ENCODE data around the gene CCDC187.
"Not testable (repeated sequence)": the region's sequence is repeated elsewhere in the genome, so short reads cannot be mapped to it uniquely, and the experiment has no call there.

Gene CCDC187

DNA sequence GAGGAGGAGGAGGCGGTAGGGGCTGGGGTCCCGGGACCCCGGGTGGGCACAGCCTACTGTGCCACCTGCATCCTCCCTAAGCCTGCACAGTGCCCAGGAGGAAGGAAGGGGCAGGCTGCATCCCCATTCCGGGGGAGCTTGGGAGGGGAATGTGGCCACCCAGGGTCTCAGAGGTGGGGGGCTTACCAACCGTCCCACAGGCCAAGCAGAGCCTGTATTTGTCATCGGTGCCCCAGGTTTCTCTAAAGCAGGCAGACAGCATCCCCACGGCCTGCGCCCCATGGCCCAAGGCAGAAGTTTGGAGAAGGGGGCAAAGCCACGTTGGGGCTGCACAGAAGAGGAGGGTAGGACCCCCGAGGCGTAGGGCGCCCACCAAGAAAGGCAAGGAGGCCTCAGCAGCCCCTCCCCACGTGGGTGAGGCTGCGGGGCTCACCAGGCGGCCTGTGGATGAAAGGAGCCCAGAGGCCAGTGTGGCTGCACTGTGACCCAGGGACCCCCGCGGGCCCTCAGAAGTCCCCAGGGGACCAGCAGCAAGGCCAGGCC, 22.9 kb upstream of the CCDC187 start:
- no peak for DNase-seq

DNA sequence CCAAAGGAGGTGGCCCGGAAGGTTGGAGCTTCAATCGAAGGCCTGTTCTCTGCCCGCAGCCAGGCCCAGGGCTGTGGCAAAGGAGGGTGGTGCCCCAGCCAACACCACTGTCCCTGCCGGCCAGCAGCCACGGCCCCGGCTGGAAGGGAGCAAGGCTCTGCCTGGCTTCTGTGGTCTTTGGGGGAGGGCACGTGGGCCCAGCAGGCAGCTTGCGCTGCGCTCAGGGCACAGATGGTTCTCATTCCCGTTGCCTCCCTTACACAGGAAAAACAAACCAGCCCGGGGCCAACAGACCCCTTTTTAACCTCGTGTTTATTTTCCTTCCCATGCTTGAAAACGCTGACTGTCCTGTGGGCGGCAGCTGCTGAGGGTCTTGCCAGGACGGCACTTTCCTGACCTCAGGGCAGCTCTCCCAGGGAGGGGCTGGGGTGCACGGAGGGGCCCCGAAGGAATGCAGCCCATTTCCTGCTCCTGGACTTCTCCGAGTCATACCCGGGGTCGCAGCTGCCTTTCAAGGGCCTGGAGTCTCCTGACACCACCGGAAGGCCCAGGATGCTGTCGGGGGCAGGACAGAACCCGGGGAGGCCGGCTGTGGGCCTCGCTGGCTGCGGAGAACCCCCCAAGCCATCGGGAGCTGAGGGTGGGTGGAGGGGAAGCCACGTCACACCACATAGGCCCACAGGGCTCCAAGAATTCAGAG, 22.3 kb upstream of the CCDC187 start:
- no peak for DNase-seq

DNA sequence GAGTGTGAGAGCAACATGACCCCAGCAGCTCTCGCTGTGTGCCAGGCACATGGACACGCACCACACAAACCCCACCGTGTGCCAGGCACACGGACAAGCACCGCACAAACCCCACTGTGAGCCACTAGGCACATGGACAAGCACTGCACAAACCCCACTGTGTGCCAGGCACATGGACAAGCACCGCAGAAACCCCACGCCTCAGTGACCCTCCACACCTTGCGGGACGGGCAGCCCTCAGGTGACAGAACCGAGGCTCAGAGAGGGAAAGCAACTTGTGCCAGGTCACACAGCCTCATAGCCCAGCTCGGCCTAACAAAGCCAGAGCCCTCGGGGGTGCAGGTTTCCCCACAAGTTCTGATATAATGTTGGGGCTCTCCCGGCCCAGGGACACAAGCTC, 21.5 kb upstream of the CCDC187 start:
- no peak for DNase-seq

DNA sequence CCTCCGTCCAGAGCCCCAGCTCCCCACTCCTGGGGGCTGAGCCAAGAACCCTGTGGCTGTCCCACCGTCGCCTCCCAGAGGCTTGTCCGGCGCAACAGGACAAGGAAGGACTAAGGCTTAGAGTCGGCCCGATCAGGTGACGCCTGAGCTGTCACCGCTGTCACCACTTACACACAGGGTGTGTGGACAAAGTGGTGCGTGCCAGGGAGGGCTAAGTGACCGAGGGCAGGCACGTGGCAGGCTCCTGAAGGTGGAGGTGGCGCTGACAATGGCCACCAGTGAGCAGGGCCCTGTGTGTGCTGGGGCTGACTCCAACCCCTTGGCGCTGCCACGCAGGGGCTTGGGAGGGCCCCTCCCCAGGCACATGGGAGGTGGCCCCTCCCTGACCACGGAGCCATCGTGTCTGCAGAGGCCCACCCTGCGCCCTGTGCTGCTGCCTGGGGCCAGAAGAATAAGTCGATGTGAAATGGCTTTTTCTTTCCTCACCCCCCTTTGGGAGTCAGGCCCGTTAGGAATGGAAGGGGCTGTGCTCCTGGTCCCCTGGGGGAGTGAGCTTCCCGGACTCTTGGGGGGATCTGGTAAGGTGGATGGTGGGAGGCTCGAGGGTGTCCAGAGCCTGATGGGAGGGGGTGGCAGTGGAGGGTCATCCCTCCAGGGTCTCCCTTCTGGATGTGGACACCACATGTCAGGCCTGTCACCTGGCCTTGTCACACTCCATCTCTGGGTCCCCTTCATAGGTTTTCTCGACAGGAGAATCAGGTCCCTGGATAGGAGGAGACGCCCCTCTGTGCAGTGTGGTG, 20.8 kb upstream of the CCDC187 start:
- no peak for DNase-seq

DNA sequence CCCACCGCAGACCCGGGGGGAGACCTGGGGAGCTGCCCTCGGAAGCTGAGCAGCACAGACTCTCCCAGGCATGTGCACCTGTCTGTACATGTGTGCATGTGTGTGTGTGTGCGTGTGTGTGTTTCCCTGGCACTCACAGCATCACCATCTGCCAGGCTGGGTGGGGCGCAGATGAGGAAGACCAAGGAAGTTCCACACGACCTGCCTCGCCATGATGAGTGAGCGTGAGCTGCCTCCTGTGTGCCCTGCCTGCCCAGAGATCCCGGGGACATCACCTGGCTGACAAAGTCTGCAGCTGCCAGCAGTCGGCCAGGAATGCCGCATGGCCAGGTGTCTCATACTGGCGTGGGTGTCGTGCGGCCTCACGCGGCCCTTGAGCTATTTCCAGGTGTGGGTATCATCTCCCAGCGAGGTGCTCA, 19.5 kb upstream of the CCDC187 start:
- DNase-seq = no peak

DNA sequence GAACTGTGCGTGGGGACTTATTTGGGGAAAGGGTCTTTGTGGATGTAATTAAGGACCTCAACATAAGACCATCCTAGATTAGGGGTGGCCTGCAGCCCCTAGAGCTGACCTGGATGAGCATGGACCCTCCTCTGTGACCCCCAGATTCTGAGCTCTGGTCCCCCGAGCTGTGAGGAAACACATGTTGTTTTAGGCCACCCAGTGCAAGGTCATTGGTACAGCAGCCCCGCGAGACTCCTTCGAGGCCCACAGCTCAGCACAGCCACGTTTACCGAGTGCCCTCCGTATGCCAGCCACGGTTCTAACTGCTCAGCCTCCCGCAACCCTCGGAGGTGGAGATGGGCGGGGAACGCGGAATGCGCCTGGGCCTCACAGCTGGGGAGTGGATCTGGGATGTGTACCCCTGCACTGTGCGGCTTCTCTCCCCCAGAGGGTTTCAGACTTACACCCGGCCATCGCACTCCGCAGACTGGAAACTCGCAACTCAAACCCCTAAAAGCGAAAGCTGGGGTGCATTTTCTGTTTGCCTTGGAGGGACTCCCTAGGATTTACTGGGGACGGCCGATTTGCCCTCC, 18.9 kb upstream of the CCDC187 start:
- DNase-seq = no peak

DNA sequence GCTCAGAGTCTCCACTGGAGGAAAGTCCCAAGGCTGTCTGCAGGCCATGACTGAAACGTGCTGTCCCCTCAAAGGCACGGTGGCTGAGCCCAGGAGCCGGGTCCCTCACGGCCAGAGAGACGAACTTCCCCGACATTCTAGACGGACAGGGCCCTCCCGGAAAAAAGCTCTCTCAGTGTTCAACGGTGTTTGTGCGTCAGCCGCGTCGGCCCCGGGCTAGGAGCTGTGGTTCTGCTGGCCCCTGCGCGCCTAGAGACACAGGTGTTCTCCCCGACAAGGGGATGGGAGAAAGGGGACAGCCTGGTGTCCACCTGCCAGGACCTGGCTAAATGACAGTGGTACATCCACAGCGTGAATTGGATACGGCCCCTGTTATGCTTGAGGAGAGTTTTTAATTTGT, 17.7 kb upstream of the CCDC187 start:
- DNase-seq = no peak

DNA sequence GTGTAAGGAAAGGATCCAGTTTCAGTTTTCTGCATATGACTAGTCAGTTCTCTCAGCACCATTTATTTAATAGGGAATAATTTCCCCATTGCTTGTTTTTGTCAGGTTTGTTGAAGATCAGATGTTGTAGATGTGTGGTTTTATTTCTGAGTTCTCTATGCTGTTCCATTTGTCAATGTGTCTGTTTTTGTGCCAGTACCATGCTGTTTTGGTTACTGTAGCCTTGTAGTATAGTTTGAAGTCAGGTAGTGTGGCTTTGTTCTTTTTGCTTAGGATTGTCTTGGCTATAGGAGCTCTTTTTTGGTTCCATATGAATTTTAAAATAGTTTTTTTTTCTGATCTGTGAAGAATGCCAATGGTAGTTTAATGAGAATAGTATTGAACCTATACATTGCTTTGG, 17.1 kb upstream of the CCDC187 start:
- DNase-seq = not testable (repeated sequence)

DNA sequence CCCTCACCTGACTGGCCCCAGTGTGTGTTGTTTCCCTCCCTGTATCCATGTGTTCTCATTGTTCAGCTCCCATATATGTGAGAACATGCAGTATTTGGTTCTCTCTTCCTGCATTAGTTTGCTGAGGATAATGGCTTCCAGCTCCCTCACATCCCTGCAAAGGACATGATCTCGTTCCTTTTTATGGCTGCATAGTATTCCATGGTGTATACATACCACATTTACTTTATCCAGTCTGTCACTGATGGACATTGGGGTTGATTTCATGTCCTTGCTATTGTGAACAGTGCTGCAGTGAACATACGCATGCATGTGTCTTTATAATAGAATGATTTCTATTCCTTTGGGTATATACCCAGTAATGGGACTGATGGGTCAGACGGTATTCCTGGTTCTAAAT, 16.1 kb upstream of the CCDC187 start:
- not testable (repeated sequence) for DNase-seq

DNA sequence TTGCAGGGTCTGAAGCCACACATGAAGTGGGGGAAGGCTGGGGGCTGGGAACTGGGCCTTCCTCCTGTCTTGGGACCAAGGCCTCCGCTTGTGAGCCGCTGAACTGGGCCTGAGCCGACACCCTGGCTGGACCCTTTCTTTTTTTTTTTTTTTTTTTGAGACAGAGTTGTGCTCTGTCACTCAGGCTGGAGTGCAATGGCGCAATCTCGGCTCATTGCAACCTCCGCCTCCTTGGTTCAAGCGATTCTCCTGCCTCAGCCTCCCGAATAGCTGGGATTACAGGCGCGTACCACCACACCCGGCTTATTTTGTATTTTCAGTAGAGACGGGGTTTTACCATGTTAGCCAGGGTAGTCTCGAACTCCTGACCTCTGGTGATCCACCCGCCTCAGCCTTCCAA, 15.3 kb upstream of the CCDC187 start:
- not testable (repeated sequence) for DNase-seq

DNA sequence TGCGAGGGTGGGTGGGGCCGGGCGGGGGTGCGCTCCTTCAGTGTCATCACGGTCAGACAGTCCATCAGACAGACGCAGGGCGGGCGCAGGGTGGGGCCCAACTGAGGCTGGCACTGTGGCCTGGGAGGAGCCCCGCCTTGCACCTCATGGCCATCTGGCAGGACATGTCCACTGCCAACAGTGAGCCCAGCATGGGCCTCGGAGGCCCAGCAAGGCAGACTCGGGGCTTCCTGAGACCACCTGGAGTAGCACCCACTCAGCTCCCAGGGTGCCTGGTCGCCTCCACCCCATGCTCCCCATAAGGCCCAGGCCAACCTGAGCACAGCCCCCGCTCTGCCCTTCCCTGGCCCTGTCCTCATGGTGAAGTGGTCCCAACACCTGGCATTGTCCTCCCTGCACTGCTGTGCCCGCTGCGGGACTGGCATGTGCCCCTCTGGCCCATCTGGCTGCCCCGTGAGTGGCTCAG, 14.9 kb upstream of the CCDC187 start:
- DNase-seq = no peak

DNA sequence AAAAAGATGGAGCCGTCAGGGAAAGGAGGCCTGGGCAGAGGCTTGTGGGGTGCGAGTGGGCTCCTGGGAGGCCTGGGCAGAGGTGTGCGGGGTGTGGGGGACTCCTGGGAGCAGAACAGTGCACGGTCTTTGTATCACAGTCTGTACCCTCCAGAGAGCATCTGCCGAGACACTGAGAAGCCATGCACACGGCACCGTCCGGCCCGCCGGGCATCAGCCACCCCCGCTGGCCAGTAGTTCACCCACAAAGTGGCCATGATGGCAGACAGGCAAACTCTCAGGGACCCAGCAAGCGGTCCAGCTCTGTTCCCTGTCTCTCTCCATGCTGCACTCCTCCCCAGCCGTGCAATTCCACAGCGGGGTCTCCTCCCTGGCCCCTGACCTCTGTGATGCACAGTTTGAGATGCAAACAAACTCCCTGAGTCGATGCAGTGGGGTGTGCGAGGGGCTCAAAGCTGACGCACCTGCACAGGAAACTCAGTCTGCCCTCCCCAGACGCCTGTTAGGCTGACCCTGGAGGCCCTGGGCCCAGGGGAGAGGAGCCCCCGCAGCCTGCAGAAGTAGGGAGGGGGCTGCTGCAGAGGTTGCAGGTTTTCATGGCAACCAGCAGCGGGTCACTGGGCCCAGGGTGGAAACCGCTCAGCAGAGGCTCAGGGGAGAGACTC, 14.3 kb upstream of the CCDC187 start:
- no peak for DNase-seq

DNA sequence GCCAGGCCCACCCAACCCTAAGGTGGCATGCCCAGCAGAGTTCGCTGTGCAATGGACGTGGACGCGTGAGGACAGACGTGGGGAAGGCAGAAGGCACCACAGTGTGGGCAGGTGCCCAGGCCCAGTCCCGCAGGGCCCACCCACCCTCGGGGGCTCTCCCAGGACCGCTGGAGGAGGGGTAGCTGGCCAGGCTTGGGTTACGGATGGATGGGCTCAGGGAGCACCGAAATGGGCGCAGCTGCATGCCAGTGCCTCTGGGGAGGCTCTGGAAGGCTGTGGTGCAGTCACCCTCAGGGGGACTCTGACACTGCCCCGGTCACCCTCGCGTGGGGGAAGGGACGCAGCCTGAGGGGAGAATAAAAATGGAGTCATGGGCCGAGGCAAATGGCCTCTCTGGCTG, 13.8 kb upstream of the CCDC187 start:
- no peak for DNase-seq

DNA sequence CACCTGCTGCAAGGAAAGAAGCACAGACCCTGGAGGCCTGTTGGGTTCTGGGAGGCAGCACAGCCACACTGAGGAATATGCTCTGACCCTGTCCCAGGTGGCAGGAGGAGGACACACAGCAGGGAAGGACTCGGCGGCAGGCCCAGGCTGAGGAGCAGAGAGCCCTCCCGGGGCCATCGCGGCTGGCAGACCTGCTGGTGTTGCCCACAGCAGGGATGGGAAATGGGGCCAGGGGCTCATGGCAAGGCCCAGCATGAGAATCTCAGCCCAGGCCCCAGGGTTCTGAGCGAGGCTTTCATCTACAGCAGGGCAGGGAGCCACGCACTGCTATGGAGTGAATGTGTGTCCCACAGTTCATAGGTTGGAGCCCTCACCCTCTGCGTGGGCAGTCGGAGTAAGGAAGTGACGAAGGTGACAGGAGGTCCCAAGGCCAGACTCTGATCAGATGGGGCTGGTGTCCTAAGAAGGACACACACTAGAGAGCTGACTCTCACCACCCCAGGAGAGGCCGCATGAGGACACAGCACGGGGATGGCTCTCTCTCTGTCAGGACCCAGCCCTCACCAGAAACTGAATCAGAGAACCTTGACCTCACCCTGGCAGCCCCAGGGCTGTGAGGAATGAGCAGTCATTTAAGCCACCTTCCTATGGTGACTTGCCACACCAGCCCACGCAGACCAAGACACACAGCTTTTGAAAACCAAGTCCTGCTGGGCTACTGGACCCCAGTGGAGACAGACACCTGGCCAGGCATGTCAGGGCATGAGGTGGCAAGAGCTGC, 13.2 kb upstream of the CCDC187 start:
- no peak for DNase-seq

DNA sequence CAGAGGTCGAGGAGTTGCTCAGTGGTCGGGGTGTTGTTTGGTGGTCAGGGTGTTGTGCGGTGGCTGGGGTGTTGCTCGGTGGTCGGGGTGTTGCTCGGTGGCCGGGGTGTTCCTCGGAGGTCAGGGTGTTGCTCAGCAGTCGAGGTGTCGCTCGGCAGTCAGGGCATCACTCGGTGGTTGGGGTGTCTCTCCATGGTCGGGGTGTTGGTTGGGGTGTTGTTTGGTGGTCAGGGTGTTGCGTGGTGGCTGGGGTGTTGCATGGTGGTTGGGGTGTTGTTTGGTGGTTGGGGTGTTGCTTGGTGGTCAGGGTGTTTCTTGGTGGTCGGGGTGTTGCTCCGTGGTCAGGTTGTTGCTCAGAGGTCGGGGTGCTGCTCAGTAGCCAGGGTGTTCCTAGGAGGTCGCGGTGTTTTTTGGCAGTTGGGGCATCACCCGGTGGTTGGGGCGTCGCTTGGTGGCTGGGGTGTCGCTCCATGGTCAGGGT, 12.4 kb upstream of the CCDC187 start:
- DNase-seq = peak; percentile 56

DNA sequence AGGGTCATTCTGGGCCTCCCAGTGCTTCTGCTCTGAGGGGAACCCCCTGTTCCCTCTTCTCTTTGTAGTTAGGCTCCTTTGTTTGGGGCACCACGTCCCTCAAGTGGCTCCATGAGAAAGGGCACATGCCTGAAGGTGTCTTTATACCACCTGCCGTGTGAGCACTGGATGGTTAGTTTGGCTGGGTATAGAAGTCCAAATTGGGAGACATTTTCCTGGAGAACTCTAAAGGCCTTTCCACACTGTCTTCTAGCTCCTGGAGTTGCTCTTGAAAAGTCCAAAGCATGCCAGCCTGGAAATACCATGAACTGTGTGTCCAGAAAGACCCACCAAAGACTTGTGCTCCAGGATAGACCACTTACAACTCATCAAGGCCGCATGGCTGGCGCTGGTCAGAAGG, 11.1 kb upstream of the CCDC187 start:
- DNase-seq = no peak

DNA sequence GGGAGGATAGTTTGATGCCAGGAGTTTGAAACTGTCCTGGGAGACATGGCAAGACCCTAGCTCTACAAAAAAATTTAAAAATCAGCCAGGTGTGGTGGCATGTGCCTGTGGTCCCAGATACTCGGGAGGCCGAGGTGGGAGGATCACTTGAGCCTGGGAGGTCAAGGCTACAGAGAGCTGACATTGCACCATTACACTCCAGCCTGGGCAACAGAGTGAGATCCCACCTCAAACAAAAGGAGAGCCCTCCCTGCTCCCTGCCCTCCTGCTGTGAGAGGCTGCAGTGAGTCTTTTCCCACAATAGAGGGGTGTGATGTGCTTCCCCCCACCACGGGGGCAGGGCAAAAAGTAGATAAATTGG, 10.1 kb upstream of the CCDC187 start:
- no peak for DNase-seq

DNA sequence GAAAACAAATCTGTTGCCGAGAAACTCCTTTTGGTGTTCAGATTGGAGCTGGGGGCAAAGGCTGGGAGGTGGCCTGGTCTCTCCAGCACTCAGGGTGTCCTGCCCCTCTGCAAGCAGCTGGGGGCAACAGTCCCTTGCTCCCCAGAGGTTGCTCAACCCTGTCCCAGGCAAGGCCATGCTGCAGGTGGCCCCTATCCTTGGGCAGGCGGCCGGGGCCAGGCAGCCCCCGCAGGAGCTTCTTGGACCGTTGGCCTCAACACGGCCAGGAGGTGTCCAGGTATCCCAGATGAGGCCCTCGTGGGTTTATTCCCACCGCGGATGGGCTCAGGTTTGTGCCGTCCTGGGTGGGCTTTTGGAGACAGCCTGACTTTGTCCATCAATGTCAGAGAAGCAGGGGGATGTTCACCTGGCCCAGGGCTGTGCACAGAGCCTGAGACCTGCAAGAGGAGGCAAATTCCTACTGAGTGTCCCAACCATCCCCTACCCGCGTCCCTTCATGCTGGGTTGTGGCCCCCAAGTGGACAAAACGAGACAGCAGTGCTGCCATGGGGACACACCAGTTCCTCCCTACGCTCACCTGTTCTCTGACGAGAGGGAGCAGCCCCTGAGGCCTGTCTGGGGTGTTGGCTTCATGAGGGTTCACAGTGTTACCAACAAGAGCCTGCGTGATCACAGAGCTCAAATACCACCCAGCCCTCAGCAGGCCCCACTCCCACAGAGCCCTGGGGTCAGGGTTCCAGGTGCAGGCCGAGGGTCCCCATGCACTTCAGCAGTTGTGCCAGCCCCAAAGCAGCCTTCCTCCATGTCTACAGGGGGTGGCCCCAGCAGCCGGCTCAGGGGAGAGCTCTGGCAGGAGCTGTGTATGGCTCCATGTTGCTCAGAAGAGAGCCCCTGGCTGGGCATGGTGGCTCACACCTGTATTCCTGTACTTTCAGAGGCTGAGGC, 9.5 kb upstream of the CCDC187 start:
- no peak for DNase-seq

DNA sequence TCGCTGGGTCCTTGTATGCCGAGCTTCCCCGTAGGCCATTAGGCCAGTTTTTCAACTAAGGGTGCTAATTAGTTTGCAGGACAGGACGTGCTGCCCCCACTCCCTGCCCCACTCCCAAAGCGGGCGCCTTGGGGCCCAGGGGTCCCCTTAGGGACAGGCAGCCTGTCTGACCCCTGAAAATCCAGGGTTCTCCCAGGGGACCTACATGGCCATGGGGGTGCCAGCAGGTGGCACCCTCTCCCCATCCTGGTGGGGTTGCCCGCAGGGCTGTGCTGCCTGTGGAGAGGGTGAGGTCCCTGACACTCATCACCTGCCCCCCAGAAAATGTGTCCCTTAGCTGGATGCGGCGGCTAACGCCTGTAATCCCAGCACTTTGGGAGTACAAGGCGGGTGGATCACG, 8.5 kb upstream of the CCDC187 start:
- DNase-seq = no peak

DNA sequence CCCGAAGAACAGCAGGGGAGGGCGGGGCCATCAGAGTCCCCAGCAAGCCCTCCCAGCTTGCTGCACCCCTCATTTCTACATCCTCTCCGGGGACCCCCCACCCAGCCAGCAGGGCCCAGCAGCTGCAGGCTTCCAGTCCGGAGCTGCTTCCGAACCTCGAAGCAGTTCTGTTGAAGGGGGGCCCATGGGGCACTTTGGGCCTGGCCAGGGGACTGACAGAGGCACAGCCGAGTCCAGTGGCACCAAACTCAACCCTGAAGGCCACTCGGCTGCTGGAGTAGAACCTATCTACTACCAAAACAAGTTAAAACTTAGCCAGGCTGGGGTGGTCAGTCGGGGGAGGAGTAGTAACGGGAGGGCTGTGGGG, 8.1 kb upstream of the CCDC187 start:
- DNase-seq = no peak

Data from activated gamma-delta T cell (primary cell).